Measurements from ENCODE around the gene AZI2.
A peak's percentile ranks its signal among the peaks of the same experiment; 100 is the strongest.

The AZI2 gene, protein sequence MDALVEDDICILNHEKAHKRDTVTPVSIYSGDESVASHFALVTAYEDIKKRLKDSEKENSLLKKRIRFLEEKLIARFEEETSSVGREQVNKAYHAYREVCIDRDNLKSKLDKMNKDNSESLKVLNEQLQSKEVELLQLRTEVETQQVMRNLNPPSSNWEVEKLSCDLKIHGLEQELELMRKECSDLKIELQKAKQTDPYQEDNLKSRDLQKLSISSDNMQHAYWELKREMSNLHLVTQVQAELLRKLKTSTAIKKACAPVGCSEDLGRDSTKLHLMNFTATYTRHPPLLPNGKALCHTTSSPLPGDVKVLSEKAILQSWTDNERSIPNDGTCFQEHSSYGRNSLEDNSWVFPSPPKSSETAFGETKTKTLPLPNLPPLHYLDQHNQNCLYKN

DNA sequence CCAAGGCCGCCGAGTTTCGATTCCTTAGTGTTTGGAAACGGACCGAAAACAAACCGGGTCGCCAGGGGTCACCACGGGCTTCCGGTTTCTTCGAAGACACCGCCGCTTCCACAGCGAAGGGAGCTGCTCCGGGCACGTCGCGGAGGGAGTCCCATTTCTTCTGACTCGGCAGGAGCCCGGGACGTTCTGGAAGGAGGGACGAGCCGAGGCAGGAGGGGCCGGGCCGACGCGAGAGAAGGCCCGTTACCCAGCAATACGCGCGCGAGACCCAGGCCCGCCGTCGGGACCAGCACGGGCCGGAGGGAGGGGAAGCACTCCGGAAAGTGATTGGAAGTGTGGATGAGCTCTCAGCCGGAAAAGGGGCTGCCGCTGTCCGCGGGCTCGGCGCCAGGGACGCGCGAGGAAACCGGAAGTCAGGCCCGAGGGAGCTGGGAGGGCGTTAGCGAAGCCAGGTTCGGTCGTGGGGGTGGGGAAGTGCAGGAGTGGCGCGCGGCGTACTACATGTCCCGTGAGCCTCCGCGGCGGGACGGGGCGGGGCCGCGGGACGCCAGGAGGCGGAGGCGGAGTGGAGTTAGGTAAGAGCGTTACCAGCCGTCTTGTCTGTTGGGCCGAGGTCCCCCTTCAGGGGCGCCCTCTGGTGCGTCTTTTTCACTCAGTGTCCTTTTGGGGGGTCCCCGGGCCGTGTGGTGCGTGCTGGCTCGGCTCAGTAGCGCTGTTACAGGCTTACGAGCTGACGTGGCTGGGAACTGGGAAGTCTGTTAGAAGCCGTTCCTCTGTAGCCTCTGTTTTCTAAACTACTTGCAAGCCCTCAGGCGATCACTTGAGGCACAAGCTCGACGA lies at the start of gene AZI2, which contains the start of gene ZCWPW2:
TSS of gene AZI2 (minus strand) at position 196 of the 840 bp plus-strand sequence. CDS start 8,207 bp downstream, outside the sequence.
TSS of gene ZCWPW2 (plus strand) at position 93 of the 840 bp plus-strand sequence. CDS start 64,348 bp downstream, outside the sequence.
- DNase-seq (ENCODE audit: low read depth in 2 of 2): peak; percentile 85 to 90

DNA sequence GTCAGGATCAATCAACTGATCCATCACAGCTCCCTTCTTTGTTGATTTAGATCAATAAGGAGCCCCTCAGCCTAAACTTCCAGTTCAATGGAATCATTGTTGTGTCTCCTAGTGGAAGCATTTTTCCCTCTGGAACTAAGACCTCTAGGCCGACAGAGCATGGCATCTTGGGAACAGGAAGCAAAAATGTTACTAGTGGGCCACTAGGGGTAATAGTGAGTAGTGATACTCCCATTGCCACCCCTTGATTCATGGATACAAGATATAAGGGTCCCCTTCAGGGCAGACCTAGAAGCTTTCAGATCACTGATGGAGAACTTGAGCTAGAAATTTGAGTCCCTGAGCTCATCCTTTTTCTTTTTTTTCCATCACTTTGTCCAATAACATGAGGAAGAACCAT lies 40.4 kb upstream of the AZI2 start:
- no peak for DNase-seq (ENCODE audit: low read depth in 2 of 2)

DNA sequence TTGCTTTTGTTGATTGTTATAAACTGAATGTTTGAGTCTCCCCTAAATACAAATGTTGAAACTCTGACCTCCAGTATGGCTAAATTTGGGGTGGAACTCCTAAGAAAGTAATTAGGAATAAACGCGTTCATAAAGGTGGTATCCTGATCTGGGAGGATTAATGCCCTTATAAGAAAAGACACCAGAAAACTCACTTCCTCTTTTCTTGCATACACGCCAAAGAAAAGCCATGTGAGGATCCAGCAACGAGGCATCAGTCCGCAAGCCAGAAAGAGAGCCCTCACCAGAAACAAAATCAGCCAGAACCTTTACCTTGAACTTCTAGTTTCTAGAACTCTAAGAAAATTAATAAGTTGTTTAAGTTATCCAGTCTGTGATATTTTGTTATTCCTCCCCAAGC lies 37.4 kb upstream of the AZI2 start:
- no peak for DNase-seq (ENCODE audit: low read depth in 2 of 2)

DNA sequence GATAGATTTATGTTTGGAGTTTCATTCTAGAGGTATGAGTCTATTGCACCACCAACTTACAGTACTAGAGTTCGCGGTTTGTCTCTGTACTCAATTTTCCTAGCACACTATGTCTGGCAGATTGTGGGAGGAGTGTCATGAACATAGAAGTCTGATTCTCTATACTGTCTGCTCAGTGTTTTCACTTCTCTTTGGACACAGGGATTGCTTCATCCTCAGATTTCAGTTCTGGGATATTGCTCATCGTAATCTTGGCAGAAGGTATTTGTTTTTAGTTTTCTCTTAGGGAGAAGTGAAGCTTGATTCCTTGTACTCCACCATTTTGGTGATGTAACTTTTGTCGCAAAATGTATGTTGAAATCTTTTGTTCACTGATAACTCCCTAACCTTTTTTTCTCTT lies 27.8 kb upstream of the AZI2 start:
- no peak for DNase-seq (ENCODE audit: low read depth in 2 of 2)

DNA sequence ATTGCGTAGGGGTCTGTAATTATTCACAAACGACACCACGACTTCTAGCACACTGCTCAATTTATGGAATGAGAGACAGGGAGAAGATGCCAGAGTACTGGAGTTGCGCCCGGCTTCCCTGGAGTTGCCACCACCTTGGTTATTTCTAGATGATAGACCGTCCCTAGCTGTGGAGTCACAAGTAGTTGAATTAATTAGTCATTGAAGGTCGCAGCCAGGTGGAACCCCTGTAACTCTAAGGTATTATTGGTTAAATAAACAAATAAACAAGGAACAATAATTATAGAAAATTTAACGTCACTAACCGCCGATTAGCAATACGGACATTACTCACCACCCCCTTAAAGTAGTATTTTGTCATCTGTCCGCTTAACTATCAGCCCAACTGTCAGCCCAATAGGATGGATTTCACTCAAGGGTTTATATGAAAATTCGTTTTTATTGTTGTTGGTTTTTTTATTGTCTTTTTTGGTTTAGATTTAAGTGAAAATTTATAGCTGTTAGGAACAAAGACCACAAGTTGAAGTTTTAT lies 911 bp upstream of the AZI2 start:
- no peak for DNase-seq (ENCODE audit: low read depth in 2 of 2)

DNA sequence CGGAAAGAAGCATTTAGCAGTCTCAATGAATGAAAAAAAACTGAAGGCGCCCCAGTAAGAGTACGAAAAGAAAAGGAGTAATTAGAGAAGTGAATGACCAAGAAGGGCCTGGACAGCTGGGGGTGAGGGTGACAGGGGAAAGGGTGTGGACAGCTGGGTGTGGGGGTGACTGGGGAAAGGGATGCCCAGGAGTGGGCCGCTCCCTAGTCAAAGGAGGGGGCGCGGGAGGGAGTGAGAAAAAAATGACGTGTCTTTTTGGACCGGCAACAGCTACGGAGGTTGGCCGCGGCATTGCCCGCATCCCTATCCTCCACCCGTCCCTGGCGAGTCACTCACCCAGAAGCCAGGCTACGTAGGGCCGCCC lies 377 bp downstream of the AZI2 start:
- DNase-seq (ENCODE audit: low read depth in 2 of 2): no peak

DNA sequence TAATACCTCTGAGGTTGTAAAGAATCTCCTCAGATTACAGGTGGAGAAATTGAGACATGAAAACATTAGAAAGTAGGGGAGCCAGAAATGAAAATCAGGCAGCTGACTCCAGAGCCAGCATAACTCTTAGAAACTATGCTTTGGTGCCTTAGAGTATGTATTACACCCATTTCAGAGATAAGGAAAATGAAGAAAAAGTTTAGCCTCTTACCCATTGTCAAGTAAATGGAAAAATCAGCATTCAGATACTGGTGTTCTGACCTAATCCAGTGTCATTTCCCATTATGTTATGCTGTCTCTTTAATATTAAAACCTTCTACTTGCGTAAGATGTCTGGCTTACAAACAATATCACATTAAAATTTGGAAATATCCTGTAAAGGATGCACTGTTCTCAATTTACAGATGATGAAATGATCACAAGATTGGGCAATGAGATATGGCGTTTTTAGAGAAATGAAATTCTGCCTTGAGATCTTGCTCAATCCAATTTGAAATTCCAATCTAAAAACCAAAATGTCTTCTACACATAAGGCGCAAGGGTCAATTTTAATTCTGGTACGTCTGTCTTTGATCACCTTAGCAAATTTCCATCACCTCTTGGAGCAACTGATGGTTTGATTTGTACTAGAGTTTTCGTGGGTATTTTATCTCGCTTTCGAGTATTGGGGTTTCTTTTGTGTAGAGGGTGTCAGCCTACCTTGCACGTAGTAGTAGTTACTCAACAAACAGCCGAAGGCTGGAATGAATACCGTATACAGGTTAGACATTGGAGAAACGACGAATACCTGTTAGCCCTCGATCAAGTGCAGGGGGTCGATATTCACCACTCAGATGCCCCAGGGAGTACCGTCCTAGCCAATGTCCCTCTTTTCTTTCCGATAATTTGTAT lies 1.0 kb downstream of the AZI2 start:
- DNase-seq (ENCODE audit: low read depth in 2 of 2): no peak

DNA sequence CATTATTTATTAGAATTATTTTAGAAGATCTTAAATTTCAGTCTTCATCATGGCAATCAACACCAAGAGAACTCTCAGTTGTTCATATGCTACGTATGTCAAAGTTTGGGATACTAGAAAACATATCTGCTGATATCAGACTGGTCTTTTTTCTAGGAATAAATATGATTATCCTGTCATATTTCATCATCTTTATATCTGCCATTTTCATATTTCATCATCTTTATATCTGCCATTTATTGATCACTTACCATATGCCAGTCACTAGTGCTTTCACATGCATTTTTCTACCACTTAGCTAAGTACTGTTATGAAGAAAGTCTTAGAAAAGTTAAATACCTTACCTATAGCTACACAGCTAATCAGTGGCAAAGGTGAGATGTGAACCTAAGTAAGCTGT lies 2.9 kb downstream of the AZI2 start:
- no peak for DNase-seq (ENCODE audit: low read depth in 2 of 2)

DNA sequence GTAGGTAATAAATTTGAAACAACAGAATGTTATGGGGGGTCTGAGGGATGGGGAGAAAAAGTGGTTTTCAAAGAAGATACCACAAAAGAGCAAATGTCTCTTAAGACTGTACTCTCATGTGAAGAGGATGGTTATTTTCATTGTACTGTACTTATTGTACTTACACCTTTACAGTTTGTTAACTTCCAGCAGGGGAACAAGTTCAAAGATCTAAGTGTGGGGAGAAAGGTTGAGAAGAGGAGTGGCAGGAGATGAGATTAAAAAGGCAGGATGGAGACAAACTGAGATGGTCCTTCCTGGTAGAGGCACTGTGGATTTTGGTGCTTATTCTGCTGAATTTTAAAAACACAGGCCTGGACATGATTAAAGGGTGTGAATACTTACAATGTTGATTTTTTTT lies 5.5 kb downstream of the AZI2 start:
- no peak for DNase-seq (ENCODE audit: low read depth in 2 of 2)

DNA sequence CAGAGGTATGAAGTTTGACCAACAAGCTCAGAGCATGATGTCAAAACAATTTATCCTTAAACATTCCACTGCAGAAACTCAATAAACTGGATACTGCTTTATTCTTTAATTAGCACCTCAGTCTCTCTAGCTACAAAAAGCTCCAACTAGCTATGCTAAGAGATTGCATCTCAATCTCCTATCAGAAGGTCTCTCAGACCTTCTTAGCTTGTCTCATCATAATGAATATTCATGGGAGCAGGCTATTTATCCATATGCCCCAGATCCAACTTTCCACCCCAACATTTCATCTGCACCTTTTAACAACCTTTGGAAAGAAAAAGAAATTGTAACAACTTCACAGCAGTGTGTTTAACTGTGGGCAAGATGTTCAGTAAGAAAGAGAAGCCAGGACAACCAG lies 11.4 kb downstream of the AZI2 start:
- DNase-seq (ENCODE audit: low read depth in 2 of 2): no peak

DNA sequence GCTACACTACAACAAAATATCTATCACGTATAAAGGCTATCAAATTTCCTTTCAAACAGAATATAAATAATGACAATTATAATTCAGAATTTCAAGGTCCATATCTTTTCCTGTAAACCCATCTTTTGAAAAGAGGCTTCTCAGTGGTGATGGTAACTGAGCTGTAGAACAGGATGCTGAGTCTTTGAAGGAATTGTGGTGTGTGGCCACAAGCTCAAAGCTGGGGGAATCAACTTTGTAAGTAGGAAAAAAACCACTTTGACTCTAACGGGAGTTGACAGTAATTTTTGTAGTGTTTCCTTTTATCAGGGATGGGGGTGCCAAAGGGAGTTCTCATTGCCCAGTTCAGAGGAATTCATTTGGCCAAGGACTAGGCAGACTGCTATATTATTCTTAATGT lies 13.4 kb downstream of the AZI2 start:
- DNase-seq (ENCODE audit: low read depth in 2 of 2): no peak

DNA sequence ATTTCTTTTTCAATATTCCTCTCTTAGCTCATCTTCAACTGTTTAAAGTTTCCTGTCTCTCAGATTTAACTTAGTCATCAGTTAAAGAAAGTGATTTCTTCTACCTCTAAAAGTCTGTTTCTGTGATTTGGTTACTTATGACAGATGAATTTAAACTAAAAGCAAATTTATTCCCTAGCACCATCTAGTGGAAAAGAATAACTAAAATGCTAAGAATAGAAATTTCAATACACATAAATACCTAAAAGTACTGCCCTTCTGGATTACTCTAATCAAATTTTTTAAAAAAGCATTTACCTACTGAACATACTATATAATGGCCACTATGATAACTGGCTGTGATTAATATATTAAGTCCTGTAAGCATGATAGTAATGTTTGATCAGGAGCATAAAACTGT lies 14.1 kb downstream of the AZI2 start:
- no peak for DNase-seq (ENCODE audit: low read depth in 2 of 2)

DNA sequence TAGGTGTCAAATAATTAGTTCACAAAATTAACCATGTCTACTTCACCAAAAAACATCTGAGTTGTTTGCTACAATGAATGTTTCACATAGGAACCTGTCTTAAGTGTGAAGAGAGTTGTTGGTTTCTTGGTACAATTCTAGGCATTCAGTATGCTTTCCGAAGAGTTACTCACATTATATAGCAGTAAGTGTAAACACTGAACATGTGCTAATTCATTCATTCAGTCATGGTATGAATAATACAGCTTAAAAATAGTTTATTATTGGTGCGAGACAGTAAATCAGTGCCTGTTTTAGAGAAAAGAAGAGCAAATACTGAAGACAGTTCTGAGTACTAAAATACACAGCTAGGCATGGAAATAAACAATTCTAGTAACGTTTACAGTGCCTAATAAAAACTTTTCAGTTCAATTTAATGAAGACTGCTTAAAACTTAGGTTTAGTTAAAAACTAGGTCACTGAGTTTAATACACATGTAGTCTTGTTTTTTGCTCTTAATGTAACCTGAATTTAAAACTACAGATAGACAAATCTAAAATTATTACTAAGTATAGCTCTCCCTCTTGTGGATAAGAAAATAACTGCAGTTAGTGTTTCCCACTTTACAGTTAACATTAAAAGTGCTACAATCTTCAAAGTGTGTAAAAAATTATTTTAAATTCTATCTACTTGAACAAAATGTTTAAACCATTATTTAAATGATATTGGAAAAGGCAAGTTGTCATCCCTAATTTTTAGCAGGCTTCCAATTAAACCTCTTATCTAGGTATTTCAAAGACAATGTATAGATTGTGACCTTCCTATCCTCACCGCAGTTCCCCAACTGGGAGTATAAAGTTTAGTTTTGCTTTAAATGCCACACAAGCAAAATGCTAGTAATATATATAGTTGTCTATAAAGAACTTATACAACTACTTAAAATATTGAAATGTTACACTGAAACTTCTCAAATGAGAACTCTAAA lies 20.2 kb downstream of the AZI2 start:
- DNase-seq (ENCODE audit: low read depth in 2 of 2): no peak

DNA sequence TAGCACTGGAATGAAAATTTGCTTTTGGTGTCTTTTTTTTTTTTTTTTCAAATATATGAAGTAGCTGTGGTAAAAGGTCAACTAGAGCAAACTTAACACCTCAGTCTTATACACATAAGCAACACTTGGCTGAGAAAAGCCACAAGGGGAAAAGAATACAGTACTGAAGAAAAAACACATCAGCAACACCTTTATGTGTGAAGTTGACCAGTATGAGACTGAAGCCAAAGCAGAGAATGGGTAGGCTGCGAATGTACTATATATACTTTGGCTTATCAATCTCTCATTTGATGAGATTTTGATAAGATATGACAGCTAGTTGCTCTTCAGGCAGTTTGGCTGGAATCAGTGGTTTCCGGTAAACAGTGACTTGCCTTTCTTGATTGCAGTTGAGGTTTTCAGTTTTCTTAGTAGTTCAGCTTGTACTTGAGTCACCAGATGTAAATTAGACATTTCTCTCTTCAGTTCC lies 22.1 kb downstream of the AZI2 start:
- DNase-seq (ENCODE audit: low read depth in 2 of 2): no peak

DNA sequence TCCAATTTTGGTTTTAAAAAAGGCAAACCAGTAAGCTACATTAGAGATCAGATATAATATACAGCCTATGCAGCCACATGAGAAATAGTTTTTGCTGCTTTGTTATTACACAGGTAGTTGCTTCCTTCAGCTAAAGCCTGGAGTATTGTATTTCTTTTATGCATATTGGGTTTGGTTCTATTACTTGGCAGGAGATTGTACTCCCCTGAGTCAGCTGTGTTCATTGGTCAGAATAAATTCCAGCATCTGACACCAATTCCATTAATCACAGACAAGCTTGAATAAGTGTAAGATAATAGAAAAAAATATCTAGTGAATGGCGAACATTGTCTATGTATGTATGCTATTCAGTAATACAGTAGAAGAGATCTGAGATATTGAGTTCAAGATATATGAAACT lies 26.2 kb downstream of the AZI2 start:
- DNase-seq (ENCODE audit: low read depth in 2 of 2): no peak

DNA sequence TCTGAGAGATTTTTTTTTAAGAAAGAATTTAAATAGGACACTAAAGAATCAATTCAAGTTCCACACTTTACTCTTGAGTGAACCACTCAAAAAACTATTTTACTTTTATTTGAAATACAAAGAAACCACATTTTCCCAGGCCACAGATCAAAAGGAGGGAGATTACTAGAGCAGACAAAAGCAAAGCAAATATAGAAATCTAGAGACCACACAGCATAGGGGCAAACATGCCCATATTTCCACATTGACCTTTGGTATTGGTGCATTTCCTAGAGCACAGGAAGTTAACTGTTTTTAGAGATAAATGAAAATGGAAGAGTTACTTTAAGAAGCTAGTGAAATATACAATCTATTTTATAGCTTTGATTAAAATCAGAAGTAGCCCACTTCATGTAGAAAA lies 27.6 kb downstream of the AZI2 start:
- no peak for DNase-seq (ENCODE audit: low read depth in 2 of 2)

DNA sequence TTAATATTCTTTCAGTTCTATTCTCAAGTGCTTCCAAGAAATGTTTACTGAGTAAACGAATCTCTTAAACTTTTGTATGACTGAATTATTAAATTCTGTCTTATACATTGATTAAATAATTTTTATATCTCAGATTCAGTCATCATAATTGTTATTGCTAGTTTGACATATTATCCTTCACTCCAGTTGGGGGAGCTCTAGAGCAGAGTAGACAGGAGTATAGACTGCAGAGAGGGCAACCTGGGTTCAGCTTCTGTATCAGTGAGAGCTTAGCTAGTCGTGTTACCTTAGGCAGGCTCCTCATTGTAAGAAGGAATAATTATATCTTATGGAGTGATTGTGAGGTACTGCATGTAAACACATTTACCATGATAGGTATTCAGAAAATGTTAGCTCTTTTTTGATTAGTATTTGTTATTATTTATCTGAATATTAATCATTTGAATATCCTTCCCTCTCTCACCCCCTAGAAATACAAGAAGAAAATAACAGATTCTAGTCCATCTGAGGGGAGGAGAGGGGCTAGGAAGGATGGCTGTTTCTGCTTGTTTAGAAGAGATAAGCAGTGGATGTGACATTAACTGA lies 31.1 kb downstream of the AZI2 start:
- peak in 1 of 2 donors; percentile 23 for DNase-seq (ENCODE audit: low read depth in 2 of 2)

DNA sequence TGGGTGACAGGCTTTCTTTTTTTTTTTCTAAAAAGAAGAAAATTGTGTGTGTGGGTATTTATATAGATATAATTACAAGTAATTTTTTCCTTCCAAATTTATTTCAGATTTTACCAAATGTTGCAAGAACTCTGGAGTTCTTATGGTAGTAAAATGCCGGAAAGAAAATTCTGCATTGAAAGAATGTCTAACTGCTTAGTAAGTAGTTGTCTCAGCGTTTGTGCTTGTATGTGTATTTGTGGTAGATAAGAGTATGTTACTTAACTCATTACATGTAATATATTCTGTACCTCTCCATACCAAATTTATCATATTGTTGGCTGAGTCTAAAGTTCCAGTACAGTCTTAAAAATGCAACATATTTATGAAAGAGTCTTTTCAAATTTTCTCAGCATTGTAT lies 32.4 kb downstream of the AZI2 start:
- DNase-seq (ENCODE audit: low read depth in 2 of 2): no peak

DNA sequence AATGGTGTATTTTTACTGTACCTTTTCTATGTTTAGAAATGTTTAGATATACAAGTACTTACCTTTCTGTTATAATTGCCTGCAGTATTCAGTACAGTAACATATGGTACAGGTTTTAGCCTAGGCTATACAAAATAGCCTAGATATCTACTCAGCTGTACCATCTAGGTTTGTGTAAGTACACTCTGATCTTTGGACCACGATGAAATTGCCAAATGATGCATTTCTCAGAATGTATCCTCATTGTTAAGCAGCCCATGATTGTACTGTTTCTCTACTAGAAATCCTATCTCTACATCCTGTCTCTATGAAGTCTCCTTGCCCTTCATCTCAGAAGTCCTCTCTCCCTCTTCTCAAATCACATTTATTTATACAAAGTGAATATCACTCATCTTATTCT lies 32.9 kb downstream of the AZI2 start:
- DNase-seq (ENCODE audit: low read depth in 2 of 2): no peak

DNA sequence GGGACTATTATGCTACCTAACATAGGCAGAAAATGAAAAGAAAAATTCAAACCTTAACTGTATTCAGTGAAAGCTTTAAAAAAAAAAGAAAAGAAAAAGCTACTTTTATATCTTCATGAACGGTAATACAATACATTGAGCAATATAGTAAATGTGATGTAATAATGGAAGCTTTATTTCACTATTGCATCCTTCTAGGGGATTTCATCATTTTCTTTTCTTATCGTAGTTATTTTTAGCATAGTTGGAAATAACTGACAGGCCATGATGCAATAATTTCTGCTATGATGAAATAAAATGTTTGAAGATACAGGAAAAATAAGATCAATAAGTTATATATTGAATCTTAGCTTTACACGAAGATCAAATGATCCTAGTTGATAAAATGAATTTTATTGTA lies 40.4 kb downstream of the AZI2 start:
- DNase-seq (ENCODE audit: low read depth in 2 of 2): no peak

Data from stimulated activated CD4-positive, alpha-beta T cell treated with anti-CD3 and anti-CD28 coated beads, Interleukin-1b, Interleukin-23, amount 100 ng/mL, for 4 hours (primary cell).